SU-DHL-6 (cell line): ENCODE data around the gene COBL.

Experiments used
- CTCF ChIP-seq: fragments of 200-600 bp; sonication (generic); IDR thresholded peaks from one replicate; pipeline ENCODE4 v1.5.1; 2017; ENCODE audit warnings: antibody characterized with exemption, mild to moderate bottlenecking, low read length, moderate library complexity; ENCODE audit not compliant: insufficient read depth, poor library complexity, severe bottlenecking
- EZH2phosphoT487 ChIP-seq: fragments of 200-600 bp; sonication (generic), shearing (Covaris generic); conservative IDR thresholded peaks from 2 replicates; pipeline ENCODE4 v1.6.1; 2018; ENCODE audit warnings: mild to moderate bottlenecking, antibody characterized with exemption, low read length, moderate library complexity, mixed read lengths

GRCh38 chr7:51054231-51054630 lies 262.4 kb downstream of the COBL start:
- no peak for TF ChIP-seq CTCF
- no peak for TF ChIP-seq EZH2phosphoT487
